Measurements from ENCODE around the gene FNIP1. TPM values are rescaled to one million over a fixed set of nuclear protein-coding genes. Genes with fewer than 3 reads are reported as not detected.

Gene FNIP1
- total RNA-seq, 1 donor from 2014 or later: 28.5 TPM

- H3K4me1 ChIP-seq (ENCODE audit: insufficient read depth, low read length): no peaks in the 10 kb centered on the region
- H4K20me1 ChIP-seq (ENCODE audit: insufficient read depth, low read length): no peaks in the 10 kb centered on the region
- Mint-ChIP-seq H3K4me3 (ENCODE audit: unreplicated experiment) (peak overlapping the region; percentile 34), H3K36me3 (ENCODE audit: low read depth, unreplicated experiment) (peaks cover 6% of the 10 kb centered on the region), H3K4me1 (ENCODE audit: low read depth, unreplicated experiment) (peaks cover 11% of the 10 kb centered on the region), H3K27me3 (ENCODE audit: low read depth, unreplicated experiment) (no peaks in the 10 kb centered on the region), H3K27ac (ENCODE audit: unreplicated experiment) (peak overlapping the region; percentile 92), H3K9me3 (ENCODE audit: unreplicated experiment) (no peaks in the 10 kb centered on the region)
- no peak overlapping the region for H3K4me2 ChIP-seq (ENCODE audit: low read length)
- H2AFZ ChIP-seq (ENCODE audit: low read depth, low read length): no peak overlapping the region
- H3K36me3 ChIP-seq (ENCODE audit: insufficient read depth, low read length): peaks cover 2% of the 10 kb centered on the region
- H3K4me3 ChIP-seq (ENCODE audit: insufficient read depth, low read depth, low read length): no peak overlapping the region
- DNase-seq (ENCODE audit: low read depth) (no peak), FAIRE-seq (no peak)
- H3K79me2 ChIP-seq (ENCODE audit: insufficient read depth, low read length): no peaks in the 10 kb centered on the region
- no peak overlapping the region for H3K27ac ChIP-seq (ENCODE audit: low read depth, low read length)
- no peaks in the 10 kb centered on the region for H3K27me3 ChIP-seq (ENCODE audit: insufficient read depth, low read length)
- TF ChIP-seq EZH2 (IDR thresholded peaks at IDR 0.05; ENCODE audit: insufficient read depth, low read length): no peak
- TF ChIP-seq CTCF (IDR thresholded peaks at IDR 0.05; ENCODE audit: insufficient read depth, low read depth, low read length): no peak
- no peak overlapping the region for H3K9ac ChIP-seq (ENCODE audit: low read length)
- no peaks in the 10 kb centered on the region for H3K9me3 ChIP-seq (ENCODE audit: insufficient read depth, low read depth, low read length)
Observed at GRCh38 chr5:131644822-131645221, 152.0 kb downstream of the FNIP1 start.

DNA sequence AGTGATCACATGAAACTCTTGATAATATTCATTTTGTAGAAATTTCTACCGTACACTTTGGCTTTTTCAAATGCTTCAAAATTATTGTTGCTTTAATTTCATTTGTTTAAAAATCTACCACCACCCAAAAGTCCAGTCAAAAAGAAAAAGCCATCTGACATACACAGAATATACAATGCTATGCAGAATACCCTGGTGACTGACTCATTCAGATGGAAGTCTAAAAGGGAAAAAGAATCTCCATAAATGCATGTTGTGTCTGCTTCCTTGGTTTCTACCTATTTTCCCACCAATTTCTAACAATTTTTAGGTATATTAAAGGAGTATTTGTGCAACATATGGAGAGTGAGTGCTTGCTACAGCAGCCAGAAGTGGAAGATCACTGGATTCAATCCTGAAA lies 152.4 kb downstream of the FNIP1 start:
- H3K27ac Mint-ChIP-seq (ENCODE audit: unreplicated experiment): peak overlapping the region; percentile 92

More for the DNA sequence above, 152.4 kb downstream of the FNIP1 start:
- H3K36me3 Mint-ChIP-seq (ENCODE audit: low read depth, unreplicated experiment): peaks cover 10% of the 10 kb centered on the region
- peaks cover 2% of the 10 kb centered on the region for H3K36me3 ChIP-seq (ENCODE audit: insufficient read depth, low read length)
- no peaks in the 10 kb centered on the region for H3K9me3 Mint-ChIP-seq (ENCODE audit: unreplicated experiment)
- no peaks in the 10 kb centered on the region for H3K27me3 Mint-ChIP-seq (ENCODE audit: low read depth, unreplicated experiment)
- no peak overlapping the region for H3K4me3 Mint-ChIP-seq (ENCODE audit: unreplicated experiment)
- no peaks in the 10 kb centered on the region for H3K4me1 ChIP-seq (ENCODE audit: insufficient read depth, low read length)
- H3K79me2 ChIP-seq (ENCODE audit: insufficient read depth, low read length): no peaks in the 10 kb centered on the region
- no peaks in the 10 kb centered on the region for H3K9me3 ChIP-seq (ENCODE audit: insufficient read depth, low read depth, low read length)
- no peak overlapping the region for H3K4me3 ChIP-seq (ENCODE audit: insufficient read depth, low read depth, low read length)
- H3K9ac ChIP-seq (ENCODE audit: low read length): no peak overlapping the region
- no peaks in the 10 kb centered on the region for H4K20me1 ChIP-seq (ENCODE audit: insufficient read depth, low read length)
- TF ChIP-seq CTCF (IDR thresholded peaks at IDR 0.05; ENCODE audit: insufficient read depth, low read depth, low read length) (no peak), EZH2 (IDR thresholded peaks at IDR 0.05; ENCODE audit: insufficient read depth, low read length) (no peak)
- FAIRE-seq (no peak), DNase-seq (ENCODE audit: low read depth) (no peak)
- no peak overlapping the region for H3K27ac ChIP-seq (ENCODE audit: low read depth, low read length)
- H3K4me1 Mint-ChIP-seq (ENCODE audit: low read depth, unreplicated experiment): peaks cover 11% of the 10 kb centered on the region
- no peak overlapping the region for H2AFZ ChIP-seq (ENCODE audit: low read depth, low read length)
- H3K4me2 ChIP-seq (ENCODE audit: low read length): no peak overlapping the region
- no peaks in the 10 kb centered on the region for H3K27me3 ChIP-seq (ENCODE audit: insufficient read depth, low read length)

All from astrocyte (in vitro differentiated cells and primary cell).